Measurements from ENCODE around the gene LHPP. TPM values are rescaled to one million over a fixed set of nuclear protein-coding genes. Genes with fewer than 3 reads are reported as not detected.

The LHPP gene
- total and polyA plus RNA-seq, 10 of the 15 experiments (the other 5 are each of a cell fraction or from before 2014, with no cell fraction given), result 0.79 to 9.8 (median 6.7) TPM

DNA sequence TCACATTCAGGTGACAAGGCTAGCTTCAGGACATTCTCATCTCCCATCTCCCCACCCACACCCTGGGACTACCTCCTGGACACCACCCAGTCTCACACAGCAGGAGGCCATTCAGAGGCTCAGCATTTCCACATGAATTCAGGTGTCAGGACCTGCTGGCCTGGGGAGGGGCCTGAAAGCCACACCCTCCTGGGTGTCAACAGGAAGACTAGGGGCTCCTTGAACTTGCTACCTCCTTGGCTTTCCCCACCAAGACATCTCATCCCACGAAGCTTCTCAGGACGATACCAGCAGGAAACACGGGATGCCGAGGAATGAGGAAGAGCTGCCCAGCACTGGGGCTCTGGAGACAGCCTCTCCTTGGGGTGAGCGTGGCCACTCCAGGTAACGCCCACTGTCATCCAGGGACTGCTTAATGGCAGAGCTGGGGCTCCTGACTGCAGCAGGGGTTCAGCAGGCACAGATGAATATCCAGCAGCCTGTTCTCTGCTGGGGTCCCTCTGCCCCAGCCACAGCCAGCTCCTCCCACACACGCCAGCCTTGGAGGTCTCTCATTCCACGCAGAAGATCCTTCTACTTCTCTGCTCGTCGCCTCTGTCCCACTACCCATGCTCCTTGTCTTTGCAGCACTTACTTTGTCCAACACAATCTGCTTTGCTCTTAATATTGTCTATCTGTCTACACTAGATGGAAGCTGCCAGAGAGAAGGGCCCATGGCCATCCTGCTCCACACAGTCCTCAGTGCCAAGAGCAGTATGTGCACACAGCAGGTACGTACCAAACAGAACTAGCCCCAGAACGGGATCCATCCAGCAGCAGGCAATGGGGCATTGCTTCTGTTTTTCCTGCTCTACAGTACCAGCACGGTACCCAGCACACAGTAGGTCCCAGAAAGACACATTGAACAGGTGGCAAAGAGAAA lies 193.8 kb downstream of the LHPP start:
- ChIA-PET SMC1A (ENCODE audit: uncharacterized antibody, unreplicated experiment) (interaction anchor here (1.4 to 1.6 kb wide), 2 partner anchors 31 to 41 kb away, joined by 3 to 5 read pairs; no protein-coding TSS in a partner anchor), CTCF (interaction anchor here (1.2 kb wide), 1 partner anchor 86 kb away, joined by 5 read pairs; no protein-coding TSS in a partner anchor), RAD21 (ENCODE audit: unreplicated experiment) (no interaction called here), POLR2A (interaction anchor here (1.1 kb wide), 1 partner anchor 79 kb away, joined by 4 read pairs; no protein-coding TSS in a partner anchor)
- Histone ChIP-seq H3K4me2 (ENCODE audit: control insufficient read depth, insufficient read depth) (no peak overlapping the region), H3K27ac (ENCODE audit: control insufficient read depth, insufficient read depth) (no peak overlapping the region), H3K4me1 (ENCODE audit: control insufficient read depth, insufficient read depth, low read length) (peaks cover 34% of the 10 kb centered on the region), H3K79me2 (ENCODE audit: control insufficient read depth, insufficient read depth, low read length) (peaks cover 2% of the 10 kb centered on the region; the same call in 1 of the 2 replicates), H3K4me3 (no peak overlapping the region), H3K9ac (ENCODE audit: control insufficient read depth, insufficient read depth, low read length) (no peak overlapping the region), H2AFZ (ENCODE audit: control insufficient read depth, low read depth, low read length) (no peak overlapping the region), H3K9me3 (replicated peaks; ENCODE audit: control insufficient read depth, insufficient read depth, low read length) (no peaks in the 10 kb centered on the region), H4K20me1 (ENCODE audit: control insufficient read depth, insufficient read depth) (peaks cover 4% of the 10 kb centered on the region), H3K27me3 (replicated peaks in 1 of 2; ENCODE audit: control insufficient read depth in 2 of 2, insufficient read depth in 2 of 2, low read length in 1 of 2) (no peaks in the 10 kb centered on the region), H3K36me3 (ENCODE audit: control insufficient read depth in 2 of 2, insufficient read depth in 2 of 2, low read length in 1 of 2) (peaks cover 6 to 7% of the 10 kb centered on the region in 2 experiments)
- no peak for ATAC-seq
- 88% methylated on average over 13 of the region's 13 CpGs for WGBS (ENCODE audit: insufficient coverage, insufficient replicate concordance, low lambda C conversion rate, missing lambda C conversion rate)
- no peak for FAIRE-seq
- in situ Hi-C loops (cut with MboI) (no loop called here), intact Hi-C loops (cut with micrococcal nuclease; ENCODE audit: unreplicated experiment) (no loop called here)
- TF ChIP-seq, protein P1, sequence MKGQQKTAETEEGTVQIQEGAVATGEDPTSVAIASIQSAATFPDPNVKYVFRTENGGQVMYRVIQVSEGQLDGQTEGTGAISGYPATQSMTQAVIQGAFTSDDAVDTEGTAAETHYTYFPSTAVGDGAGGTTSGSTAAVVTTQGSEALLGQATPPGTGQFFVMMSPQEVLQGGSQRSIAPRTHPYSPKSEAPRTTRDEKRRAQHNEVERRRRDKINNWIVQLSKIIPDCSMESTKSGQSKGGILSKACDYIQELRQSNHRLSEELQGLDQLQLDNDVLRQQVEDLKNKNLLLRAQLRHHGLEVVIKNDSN (IDR thresholded peaks at IDR 0.05; ENCODE audit: borderline replicate concordance, extremely low read length, insufficient read depth, low read depth, low read length), result no peak
- TF ChIP-seq EGR1 (IDR thresholded peaks at IDR 0.05; ENCODE audit: borderline replicate concordance in 1 of 2, low read depth in 2 of 2, low read length in 2 of 2) (no peak), ETV6 (conservative IDR thresholded peaks at IDR 0.05 in 1 of 2, IDR thresholded peaks at IDR 0.05 in 1 of 2; ENCODE audit: borderline replicate concordance in 1 of 2, low read depth in 1 of 2) (no peak)
- TF ChIP-seq, protein P2, sequence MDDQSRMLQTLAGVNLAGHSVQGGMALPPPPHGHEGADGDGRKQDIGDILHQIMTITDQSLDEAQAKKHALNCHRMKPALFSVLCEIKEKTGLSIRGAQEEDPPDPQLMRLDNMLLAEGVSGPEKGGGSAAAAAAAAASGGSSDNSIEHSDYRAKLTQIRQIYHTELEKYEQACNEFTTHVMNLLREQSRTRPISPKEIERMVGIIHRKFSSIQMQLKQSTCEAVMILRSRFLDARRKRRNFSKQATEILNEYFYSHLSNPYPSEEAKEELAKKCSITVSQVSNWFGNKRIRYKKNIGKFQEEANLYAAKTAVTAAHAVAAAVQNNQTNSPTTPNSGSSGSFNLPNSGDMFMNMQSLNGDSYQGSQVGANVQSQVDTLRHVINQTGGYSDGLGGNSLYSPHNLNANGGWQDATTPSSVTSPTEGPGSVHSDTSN (IDR thresholded peaks at IDR 0.05; ENCODE audit: insufficient replicate concordance, low read depth, low read length), result no peak
- DNase-seq (ENCODE audit: low read depth, low spot score), result no peak
- no TSS peak for BruUV-seq (replicated peaks)
